Stimulated activated CD8-positive, alpha-beta memory T cell treated with anti-CD3 and anti-CD28 coated beads, Interleukin-4, amount 100 ng/mL, for 24 hours (primary cell): ENCODE measurements around the gene KAT8.
"Not testable (repeated sequence)": the region's sequence is repeated elsewhere in the genome, so short reads cannot be mapped to it uniquely, and the experiment has no call there.

Experiments used
- DNase-seq: peaks from one replicate; pipeline ENCODE4 v3.0.0-alpha.2; 2020; ENCODE audit warnings: low read depth

Gene KAT8

DNA sequence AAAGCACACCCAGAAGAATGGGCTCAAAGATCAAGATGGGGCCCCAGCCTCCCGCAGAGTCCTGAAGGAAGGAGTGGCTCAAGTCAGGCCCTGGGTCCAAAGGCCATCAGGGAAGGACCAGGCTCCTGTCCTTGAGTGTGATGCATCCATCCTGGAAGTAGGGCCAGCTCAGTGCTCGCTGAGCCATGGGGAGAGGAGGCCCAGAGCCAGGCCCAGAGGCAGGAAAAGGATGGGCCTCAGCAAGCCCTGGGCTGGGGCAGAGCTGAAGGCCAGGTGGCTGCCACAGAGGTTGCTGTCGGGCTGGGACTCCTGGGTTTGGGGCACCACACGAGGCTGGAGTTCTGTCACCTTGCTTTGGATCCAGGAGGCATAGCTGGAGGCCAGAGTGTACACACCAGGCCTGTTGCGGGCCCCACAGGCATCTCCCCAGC lies 14.4 kb downstream of the KAT8 start:
- DNase-seq = no peak

DNA sequence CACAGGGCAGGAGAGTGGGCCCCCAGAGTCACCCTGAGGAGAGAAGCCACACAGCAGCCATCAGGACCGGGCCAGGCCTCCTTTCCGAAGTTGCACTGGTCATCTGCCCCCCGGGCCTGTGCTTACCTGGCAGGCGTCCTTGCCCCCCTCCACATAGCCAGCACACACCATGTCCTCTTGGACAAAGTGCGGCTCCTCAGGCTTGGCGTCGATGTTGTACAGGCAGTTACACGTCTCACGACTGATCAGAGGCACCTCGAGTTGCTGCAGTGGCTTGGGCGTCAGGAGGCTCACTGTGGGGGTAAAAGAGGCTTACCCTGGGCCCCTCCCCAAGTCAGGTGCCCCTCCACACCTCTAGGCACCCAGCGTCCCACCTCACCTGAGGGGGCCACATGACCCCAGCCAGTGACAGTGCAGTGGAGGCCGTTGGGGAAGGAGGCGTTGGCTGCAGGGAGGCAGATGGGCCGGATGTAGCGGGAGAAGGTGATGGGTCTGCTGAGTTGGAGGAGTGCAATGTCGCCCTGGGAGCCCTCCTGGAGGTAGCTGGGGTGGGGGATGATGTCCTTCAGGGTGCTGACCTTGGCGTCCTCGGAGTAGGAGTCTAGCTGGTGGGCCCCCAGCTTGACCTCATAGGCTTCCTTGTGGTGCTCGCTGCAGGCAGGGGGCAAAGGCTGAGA lies 15.0 kb downstream of the KAT8 start:
- no peak for DNase-seq

DNA sequence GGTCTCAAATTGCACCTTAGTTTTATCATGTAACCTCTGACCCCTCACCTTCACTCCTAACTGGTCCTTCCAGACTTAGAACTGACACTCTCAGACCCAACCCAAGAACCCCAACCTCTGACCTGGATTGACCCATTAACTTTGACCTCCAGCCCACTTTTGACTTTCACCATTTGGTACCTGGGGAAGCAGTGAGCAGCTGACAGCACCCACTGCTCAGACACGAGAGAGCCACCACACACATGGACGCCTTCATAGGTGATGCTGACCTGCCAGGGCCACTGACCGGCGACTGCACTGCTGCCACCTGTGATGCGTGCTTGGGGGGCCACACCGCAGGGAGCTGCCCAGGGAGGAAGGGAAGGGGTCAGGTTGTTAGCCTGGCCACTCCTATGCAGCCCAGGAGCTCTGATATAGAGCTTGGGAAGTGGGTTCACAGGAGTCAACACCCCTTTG lies 15.6 kb downstream of the KAT8 start:
- DNase-seq = no peak

DNA sequence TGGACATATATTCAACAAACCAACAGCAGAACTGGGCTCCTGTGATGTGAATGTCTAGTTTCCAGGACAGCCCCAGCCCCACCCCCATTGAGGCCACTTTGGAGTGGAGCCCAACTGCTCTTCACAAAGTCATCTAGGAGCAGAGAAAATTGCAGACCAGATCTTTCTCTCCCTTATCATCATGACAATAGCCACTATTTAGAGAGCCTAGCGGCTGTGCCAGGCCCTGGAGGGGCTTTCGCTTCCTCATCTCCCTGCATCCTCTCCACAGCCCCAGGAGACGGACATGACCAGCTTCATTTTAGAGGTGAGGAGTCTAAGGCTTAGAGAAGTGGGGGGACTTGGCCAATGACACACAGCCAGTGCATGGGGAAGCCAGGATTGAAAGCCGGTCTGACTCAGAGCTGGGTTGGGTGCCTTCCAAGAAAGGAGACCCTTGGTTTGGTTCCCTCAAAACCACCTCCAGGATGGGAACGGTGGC lies 16.7 kb downstream of the KAT8 start:
- no peak for DNase-seq

DNA sequence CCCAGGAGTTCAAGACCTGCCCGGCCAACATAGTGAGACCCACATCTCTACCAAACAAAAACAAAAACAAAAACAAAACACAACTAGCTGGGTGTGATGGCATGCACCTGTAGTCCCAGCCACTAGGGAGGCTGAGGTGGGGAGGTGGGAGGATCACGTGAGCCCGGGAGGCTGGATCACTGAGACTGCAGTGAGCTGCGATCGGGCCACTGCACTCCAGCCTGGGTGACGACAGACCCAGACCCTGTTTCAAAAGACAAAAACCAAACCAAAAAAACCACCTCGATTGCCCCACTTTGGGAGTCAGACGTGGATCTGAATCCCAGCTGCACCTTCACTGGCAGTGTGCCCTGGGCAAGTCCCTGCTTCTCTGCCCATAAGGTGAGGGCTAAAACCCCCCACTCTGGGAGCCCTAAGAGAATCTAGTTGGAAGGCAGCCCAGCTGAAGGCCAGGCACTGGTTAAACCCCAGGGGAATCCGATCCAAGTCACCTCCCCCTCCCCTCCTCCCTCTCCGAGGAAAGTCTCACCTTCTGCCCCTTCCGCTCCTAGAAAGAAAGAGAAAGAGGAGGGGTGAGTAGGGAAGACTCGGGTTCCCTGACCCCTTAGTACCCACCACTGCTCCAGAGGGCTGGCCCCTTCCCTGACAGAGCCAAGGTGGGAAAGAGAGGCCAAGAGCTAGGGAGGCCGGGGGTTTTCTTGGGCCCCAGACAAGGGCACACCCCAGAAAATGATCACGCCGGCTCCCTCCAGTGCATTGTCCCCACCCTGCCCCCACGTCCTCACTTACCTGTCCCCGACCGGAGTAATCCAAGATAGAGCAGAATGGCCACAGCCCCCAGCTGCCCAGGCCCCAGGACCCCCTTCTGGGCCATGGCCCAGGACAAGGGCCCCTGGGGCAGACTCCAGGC lies 17.4 kb downstream of the KAT8 start:
- DNase-seq = no peak

DNA sequence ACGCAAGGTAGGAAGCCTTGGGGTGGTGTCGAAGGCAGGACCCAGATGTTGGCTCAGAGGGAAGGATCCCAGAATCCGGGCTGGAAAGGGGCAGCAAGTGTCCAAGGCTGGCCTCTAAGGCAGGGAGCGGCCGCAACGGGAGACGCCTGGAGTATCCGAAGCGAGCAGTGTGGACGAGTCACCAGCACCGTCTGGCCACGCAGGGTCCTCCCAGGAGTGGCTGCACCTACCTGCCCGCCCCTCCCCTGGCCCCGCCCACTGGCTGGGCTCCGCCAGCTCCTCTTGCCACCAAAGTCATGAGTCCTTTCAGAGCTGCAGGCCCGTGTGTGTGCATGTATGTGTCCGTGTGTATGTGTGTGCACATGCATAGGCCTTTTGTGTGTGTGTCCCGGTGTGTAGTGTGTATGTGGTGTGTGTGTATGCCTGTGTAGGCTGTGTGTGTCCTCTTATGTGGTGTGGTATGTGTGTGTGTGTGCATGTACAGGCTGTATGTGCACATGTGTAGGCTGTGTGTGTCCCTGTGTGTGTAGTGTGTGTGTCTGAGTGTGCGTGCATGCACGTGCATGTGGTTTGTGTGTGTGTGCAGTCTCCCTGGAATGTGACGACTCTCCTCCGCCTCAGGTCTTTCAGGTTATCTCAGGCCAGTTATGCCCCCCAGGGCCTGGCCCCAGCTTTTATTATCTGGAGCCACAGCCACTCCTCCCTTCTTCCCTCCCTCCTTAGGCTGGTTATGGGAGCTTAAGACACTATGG lies 18.2 kb downstream of the KAT8 start, which contains the start of gene PRSS8:
PRSS8 (minus strand) TSS at position 193 of the 752 bp plus-strand sequence. CDS start 229 bp downstream, outside the sequence.
- no peak for DNase-seq

DNA sequence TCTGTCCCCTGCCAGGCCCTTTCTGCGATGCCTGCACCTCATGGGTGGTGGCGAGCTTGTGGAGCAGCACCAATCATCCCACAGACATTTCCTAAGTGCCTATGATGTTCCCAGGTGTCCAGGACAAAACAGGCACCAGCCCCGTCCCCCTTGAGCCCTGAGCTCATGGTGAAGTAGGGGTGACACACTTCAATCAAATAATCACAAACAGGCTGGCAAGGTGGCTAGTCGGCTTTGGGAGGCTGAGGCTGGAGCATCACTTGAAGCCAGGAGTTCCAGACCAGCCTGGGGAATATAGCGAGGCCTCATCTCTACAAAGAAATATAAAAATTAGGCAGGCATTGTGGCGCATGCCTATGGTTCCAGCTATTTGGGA lies 18.8 kb downstream of the KAT8 start:
- DNase-seq = no peak

DNA sequence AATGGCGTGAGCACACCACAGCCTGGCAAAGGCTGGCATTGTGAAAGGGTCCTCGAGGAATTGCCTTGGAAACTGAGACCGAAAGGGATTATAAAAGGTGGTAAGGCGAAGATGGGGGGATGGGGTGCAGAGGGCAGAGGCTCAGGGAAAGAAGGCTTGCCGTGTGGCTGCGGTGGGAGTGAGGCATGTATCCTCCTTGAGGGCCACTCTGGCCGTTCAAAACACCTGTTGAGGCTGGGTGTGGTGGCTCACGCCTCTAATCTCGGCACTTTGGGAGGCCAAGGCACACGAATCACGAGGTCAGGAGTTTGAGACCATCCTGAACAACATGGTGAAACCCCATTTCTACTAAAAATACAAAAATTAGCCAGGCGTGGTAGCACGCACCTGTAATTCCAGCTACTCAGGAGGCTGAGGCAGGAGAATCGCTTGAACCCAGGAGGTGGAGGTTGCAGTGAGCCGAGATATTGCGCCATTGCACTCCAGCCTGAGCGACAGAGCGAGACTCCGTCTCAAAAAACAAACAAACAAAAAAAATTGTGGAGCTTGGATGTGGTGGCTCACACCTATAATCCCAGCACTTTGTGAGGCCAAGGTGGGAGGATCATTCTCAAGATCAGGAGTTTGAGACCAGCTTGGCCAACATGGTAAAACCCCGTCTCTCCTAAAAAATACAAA lies 19.5 kb downstream of the KAT8 start:
- not testable (repeated sequence) for DNase-seq

DNA sequence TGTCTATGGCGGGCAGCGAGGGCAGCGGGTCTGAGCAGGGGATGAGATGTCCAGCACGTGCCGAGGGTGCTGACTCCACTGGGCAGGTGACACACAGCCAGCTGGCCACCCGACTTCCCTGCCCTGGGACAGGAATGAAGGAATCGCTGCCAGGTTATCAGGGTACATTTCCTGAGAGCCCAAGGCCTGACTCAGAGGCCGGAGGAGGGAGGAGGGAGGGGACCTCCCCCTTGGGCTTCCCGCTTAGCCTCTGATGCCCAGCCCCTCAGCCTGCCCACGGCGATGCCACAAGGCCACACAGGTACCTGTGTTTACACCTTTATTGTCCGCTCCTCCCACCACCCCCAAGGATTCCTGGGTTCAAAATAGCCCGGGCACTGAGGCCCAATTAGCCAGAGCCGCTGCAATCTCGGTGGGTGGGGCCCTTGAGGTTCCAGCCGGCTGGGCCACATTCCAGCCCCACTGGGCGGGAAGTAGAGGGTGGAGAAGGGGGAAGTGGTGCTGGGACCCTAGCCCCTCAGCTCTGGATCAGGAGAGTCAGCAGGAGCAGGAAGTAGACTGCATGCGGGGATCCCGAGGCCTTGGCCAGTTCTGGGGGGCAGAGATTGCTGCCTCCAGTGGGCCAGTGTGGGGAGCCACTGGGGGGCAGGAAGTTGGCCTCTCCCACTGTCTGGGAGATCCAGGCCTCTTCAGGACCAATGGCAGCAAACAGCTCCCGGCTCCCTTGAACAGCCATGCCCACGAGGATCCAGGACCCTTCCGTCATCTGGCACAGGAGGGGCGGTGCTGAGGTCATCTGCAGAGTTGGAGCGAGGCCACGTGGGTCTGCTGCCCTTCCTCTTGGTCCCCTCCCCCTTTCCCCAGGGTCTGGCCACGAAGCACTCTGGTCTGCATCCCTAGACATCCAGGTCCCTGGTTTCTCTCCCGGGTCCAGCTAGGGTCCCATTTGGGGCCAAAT lies 21.4 kb downstream of the KAT8 start:
- no peak for DNase-seq

DNA sequence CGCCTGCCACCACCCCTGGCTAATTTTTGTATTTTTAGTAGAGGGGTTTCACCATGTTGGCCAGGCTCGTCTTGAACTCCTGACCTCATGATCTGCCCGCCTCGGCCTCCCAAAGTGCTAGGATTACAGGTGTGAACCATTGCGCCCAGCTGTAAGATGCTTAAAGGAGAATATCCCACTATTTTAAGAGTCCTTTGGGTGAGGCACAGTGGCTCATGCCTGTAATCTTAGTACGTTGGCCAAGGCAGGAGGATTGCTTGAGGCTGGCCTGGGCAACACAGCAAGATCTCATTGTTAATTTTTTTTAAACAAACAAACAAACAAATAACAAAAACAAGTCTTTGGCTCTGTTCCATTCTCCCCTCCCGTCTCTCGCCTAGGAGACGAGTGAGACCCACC lies 23.6 kb downstream of the KAT8 start:
- DNase-seq = not testable (repeated sequence)

DNA sequence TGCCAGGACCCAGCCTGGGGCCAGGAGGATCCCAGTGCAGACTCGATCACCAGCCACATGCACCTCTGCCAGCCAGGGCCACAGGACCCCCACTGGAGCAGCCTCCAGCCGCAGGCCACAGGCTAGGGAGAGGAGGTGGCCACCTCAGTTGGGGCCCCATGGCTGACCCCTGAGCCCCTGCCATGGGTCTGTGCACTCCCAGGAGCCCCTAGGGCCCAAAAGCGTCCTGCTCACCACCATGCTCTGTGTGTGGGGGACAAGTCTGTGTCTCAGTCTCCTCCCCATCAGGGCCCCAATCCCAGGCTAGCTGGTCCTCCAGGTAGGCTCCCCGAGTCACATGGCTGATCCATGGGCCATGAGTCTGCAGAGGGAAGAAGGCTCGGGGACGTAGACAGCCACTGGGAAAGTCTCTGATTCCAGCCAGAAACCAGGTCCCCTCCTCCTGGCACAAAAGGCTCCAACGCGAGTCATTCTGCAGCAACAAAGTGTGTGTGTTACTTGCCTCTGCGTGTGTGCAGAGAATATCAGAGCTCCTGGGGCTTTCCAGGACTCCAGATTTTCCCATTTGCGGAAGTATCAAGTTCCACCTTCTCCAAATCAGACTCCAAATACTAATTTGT lies 24.1 kb downstream of the KAT8 start:
- no peak for DNase-seq

DNA sequence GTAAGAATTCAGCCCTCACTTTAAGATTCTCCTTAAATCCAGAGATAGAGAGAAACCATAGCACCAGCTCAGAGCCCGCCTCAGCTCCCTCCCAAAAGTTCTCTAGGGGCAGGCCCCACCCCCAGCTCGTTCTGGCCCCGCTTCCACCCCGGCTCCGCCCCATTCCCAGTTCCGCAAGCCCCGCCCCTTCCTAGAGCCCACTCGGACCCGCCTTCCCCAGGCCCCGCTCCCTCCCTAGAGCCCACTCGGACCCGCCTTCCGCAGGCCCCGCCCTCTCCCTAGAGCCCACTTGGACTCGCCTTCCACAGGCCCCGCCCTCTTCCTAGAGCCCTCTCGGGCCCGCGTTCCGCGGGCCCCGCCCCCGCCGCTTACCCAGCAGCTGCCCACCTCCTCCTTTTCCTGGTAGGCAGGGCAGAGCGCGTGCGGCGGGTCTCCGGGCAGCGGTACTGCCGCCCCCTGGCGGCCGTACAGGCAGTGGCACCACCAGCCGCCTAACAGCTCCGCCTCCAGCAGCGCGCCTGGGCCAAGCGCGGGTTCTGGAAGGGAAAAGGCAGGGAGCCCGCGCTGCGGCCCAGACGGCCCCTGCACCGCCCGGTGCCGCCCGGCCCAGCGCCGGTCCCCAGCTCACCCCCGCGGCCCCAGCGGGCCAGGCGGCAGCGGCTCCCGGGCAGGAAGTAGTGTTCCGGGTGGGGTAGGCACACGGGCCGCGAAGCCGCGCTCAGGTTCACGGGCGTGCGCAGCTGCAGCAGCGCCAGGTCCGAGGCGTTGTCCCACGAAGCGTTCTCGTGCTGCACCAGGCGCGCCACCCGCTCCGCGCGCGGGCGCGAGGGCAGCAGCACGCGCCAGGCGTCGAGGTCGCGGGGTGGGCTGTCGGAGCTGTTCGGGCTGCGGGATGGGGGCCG lies 24.9 kb downstream of the KAT8 start:
- DNase-seq = peak; percentile 97

DNA sequence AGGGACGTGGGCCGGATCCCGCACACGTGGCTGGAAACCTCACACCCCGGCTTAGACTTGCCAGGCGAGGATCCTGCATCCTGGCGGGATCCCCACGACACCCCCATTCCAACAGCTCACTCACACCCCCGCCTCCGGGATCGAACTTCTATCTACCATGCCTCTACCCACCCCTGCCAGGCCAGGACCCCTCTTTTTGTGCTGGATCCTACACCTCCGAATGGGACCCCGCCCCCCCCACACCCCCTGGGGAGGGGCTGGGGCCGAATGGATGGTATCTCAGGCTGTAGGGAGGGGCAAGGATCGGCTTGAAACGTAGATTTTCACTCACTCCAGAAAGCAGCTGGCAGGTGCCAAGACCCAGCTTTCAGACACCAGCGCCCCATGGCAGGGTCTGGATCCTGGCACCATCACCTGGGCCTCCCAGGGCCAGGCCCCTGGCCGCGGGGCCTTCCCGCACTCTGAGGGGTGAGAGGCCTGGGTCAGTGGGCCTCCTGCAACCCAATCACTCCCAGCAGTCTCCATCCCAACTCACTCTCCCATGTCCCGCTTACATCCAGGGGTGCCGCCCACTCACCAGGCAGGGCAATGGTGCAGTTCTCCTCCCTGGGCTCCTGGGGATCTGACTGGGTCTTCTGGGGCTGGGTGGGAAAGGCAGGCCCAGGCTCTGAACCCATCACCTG lies 25.7 kb downstream of the KAT8 start:
- no peak for DNase-seq

DNA sequence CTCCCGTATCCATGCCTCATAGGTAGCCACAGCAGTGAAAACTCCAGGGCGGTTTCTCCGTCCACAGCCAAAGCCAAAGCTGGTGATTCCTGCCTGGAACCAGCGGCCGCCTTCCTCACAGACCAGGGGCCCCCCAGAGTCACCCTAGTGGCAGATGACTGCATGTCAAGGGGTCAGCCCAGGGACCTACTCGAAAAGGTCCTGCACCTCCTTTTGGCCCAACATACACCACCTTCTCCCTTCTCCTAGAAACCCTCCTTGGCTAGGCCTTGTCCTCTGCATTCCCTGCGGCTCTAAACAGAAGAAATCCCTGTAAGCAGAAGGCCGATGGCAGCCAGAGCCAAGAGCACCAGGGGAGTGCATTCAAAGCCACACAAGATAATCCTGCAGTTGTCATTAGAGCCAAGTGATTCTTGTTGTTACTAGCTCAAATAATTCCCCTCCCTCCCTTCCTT lies 26.3 kb downstream of the KAT8 start:
- DNase-seq = no peak

DNA sequence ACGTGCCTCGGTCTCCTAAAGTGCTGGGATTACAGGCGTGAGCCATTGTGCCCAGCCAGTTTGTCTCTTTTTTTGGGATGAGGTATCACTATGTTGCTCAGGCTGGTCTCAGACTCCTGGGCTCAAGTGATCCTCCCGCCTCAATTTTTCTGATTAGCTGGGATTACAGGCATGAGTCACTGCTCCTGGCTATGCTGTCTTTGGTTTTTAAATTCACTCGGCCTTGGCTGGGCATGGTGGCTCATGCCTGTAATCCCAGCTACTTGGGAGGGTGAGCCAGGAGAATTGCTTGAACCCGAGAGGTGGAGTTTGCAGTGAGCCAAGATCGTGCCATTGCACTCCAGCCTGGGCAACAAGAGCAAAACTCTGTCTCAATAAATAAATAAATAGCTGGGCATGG lies 27.0 kb downstream of the KAT8 start:
- not testable (repeated sequence) for DNase-seq

DNA sequence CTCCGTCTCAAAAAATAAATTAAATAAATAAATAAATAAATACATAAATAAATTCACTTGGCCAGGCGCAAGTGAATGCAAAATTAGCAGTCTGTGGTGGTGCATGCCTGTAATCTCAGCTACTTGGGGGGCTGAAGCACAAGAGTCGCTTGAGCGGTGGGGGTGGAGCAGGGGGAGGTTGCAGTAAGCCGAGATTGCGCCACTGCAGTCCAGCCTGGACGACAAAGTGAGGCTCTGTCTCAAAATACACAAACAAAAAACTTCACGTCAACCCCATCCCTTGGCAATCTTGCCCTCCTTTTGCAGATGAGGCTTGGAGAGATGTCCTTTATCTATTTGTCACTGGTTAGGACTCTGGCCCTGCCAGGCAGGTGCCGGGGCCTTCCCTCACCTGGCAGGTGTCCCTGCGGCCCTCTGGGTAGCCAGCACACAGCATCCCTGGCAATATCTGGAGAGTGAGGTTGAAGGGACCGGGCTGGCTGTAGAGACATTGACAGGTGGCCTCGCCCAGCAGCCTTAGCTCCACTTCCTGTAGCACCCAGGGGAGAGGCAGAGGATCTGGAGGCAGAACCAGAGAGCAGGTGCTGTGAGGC lies 28.0 kb downstream of the KAT8 start:
- DNase-seq = no peak

DNA sequence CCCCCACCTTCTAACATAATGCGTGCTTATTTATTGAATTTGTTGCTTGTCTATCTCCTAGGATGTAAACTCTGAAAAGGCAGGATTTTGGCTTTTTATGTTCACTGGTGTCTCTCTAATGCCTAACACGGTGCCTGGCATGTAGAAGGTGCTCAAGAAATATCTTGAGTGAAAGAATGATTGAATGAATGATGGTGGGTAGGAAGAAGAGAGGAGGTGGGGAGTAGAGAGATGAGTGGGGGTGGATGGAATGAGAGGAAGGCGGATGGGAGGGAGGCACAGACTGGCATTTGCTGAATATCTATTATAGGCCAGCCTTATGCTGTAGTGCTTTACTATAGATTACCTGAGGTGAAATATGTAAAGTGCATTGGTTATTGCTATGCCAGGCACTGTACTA lies 30.1 kb downstream of the KAT8 start:
- no peak for DNase-seq

DNA sequence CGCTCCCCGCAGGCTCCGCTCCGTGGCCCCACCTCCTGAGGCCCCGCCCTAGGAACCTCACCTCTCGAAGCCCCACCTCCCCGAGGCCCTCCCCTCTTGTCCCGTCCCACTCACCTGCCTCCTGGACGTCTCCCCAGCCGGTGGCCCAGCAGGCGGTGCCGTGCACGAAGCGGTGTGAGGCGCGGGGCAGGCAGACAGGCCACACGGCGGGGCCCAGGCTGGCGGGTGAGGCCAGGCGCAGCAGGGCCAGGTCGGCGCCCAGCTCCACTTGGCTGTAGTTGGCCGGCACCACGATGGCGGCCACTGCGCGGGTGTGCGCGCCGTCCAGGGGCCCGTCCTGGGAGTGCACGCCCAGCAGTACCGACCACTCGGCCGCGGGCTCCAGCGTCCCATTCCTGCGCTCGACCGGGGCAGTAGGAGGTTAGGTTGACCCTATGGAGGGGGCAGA lies 30.8 kb downstream of the KAT8 start:
- DNase-seq = no peak
